Measurements from ENCODE around the gene CYLD.

GRCh38 chr16:50709061-50709684, 32.7 kb upstream of the CYLD start:
- TF ChIP-seq, protein P1, sequence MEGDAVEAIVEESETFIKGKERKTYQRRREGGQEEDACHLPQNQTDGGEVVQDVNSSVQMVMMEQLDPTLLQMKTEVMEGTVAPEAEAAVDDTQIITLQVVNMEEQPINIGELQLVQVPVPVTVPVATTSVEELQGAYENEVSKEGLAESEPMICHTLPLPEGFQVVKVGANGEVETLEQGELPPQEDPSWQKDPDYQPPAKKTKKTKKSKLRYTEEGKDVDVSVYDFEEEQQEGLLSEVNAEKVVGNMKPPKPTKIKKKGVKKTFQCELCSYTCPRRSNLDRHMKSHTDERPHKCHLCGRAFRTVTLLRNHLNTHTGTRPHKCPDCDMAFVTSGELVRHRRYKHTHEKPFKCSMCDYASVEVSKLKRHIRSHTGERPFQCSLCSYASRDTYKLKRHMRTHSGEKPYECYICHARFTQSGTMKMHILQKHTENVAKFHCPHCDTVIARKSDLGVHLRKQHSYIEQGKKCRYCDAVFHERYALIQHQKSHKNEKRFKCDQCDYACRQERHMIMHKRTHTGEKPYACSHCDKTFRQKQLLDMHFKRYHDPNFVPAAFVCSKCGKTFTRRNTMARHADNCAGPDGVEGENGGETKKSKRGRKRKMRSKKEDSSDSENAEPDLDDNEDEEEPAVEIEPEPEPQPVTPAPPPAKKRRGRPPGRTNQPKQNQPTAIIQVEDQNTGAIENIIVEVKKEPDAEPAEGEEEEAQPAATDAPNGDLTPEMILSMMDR (tag by site-specific recombination; IDR thresholded peaks at IDR 0.05), result no peak
- no peak for TF ChIP-seq ZNF19 (tag by site-specific recombination; IDR thresholded peaks at IDR 0.05; ENCODE audit: low read depth)
- no peak for TF ChIP-seq ZNF274 (IDR thresholded peaks at IDR 0.05; ENCODE audit: low read length)
- TF ChIP-seq ZNF274 (tag by site-specific recombination; IDR thresholded peaks at IDR 0.05; ENCODE audit: borderline replicate concordance), result no peak
- no peak for TF ChIP-seq ZNF837 (tag by site-specific recombination; IDR thresholded peaks at IDR 0.05)

All from HEK293 (cell line).